Endometrial microvascular endothelial cells (primary cell): ENCODE measurements around the gene PRDM5. TPM values are rescaled to one million over a fixed set of nuclear protein-coding genes. Genes with fewer than 3 reads are reported as not detected.

Source experiments
- in situ Hi-C: cut with HindIII; loops from 2 replicates; pipeline ENCODE4 v1.10.0; 2017; ENCODE audit warnings: low sequenced_read_pairs, low pct_unique_long_range_greater_than_20kb; ENCODE audit errors: inconsistent ontology term
- total RNA-seq: library from RNA; depleted of rRNA; stranded (reverse); fragments of >200 nt; gene quantifications from one replicate; pipeline ENCODE4 v1.2.3, GENCODE V29; 2015; ENCODE audit errors: inconsistent ontology term

Gene PRDM5
- total RNA-seq, 1 donor from 2014 or later = 5.9 TPM

- in situ Hi-C loops = no loop called here
These were observed 57.6 kb downstream of the PRDM5 start for GRCh38 chr4:120864969-120865368.

- in situ Hi-C loops = no loop called here
These were observed 60.1 kb downstream of the PRDM5 start for GRCh38 chr4:120862432-120862831.

GRCh38 chr4:120861852-120862251 is 60.7 kb downstream of the PRDM5 start:
- in situ Hi-C loops = no loop called here

- in situ Hi-C loops = no loop called here
These were observed 63.8 kb downstream of the PRDM5 start for GRCh38 chr4:120858776-120859175.

GRCh38 chr4:120857312-120857711 is 65.2 kb downstream of the PRDM5 start:
- in situ Hi-C loops = no loop called here

GRCh38 chr4:120856294-120856693 is 66.2 kb downstream of the PRDM5 start:
- in situ Hi-C loops = no loop called here

GRCh38 chr4:120855307-120856001 is 67.1 kb downstream of the PRDM5 start:
- in situ Hi-C loops = no loop called here

- in situ Hi-C loops = no loop called here
These were observed 69.2 kb downstream of the PRDM5 start for GRCh38 chr4:120853161-120853935.

GRCh38 chr4:120850018-120850599 is 72.4 kb downstream of the PRDM5 start:
- in situ Hi-C loops = no loop called here

GRCh38 chr4:120847019-120847582 is 75.4 kb downstream of the PRDM5 start:
- in situ Hi-C loops = no loop called here

GRCh38 chr4:120844528-120844921 is 78.0 kb downstream of the PRDM5 start:
- in situ Hi-C loops = no loop called here

GRCh38 chr4:120843849-120844527 is 78.5 kb downstream of the PRDM5 start:
- in situ Hi-C loops = no loop called here

GRCh38 chr4:120842031-120842430 is 80.5 kb downstream of the PRDM5 start:
- in situ Hi-C loops = no loop called here

GRCh38 chr4:120841580-120841979 is 80.9 kb downstream of the PRDM5 start:
- in situ Hi-C loops = no loop called here

GRCh38 chr4:120839974-120840751 is 82.4 kb downstream of the PRDM5 start:
- in situ Hi-C loops = no loop called here

- in situ Hi-C loops = no loop called here
These were observed 83.1 kb downstream of the PRDM5 start for GRCh38 chr4:120839334-120839973.

- in situ Hi-C loops = no loop called here
These were observed 83.7 kb downstream of the PRDM5 start for GRCh38 chr4:120838784-120839183.

- in situ Hi-C loops = no loop called here
These were observed 84.9 kb downstream of the PRDM5 start for GRCh38 chr4:120837656-120838055.
